H1 (cell line): ENCODE results near the gene GNS. TPM values are rescaled to one million over a fixed set of nuclear protein-coding genes. Genes with fewer than 3 reads are reported as not detected.

Experiments used
- CTCF ChIA-PET: fragments of 300-600 bp; sonication (Branson Sonifier 250); formaldehyde crosslinking; loops from one replicate; lab custom pipeline; 2021; ENCODE audit not compliant: partially characterized antibody; lab: Charles Lee
- POLR2A ChIA-PET: fragments of 300-600 bp; sonication (Branson Sonifier 250); formaldehyde crosslinking; loops from one replicate; lab custom pipeline; 2021; ENCODE audit warnings: inconsistent platforms; ENCODE audit not compliant: partially characterized antibody; lab: Charles Lee
- DNase-seq, 2 experiments: peaks; one replicate each; pipeline versions ENCODE4 v3.0.0 to v3.0.0-alpha.2; 2010 to 2022; ENCODE audit warnings: low spot score in 2 of 2, low read depth in 1 of 2, mixed read lengths in 1 of 2
- FAIRE-seq: peaks from 2 replicates; lab custom pipeline; 2011; peaks lifted over from hg19 to GRCh38; lab: Jason Lieb, UNC
- H2AFZ ChIP-seq: 2 replicates; pipeline ENCODE4 v1.8.1; 2012; ENCODE audit warnings: low read length, inconsistent platforms
- H2AK5ac ChIP-seq: 2 replicates; pipeline ENCODE4 v1.6.1; 2013; ENCODE audit warnings: low read depth, low read length
- H2BK120ac ChIP-seq: replicated peaks from 2 replicates; pipeline ENCODE3; 2013; ENCODE audit warnings: low read depth, low read length, inconsistent platforms
- H2BK12ac ChIP-seq: 2 replicates; pipeline ENCODE4 v1.6.1; 2013; ENCODE audit warnings: low read depth, low read length
- H2BK15ac ChIP-seq: 2 replicates; pipeline ENCODE4 v1.6.1; 2013; ENCODE audit warnings: low read length
- H2BK20ac ChIP-seq: 2 replicates; pipeline ENCODE4 v1.6.1; 2013; ENCODE audit warnings: low read length
- H2BK5ac ChIP-seq: 2 replicates; pipeline ENCODE4 v1.6.1; 2013; ENCODE audit warnings: low read depth, low read length
- H3K14ac ChIP-seq: 2 replicates; pipeline ENCODE4 v1.6.1; 2013; ENCODE audit warnings: inconsistent platforms; ENCODE audit not compliant: insufficient read length
- H3K18ac ChIP-seq: 2 replicates; pipeline ENCODE4 v1.6.1; 2013; ENCODE audit warnings: low read length; ENCODE audit errors: extremely low read depth
- H3K23ac ChIP-seq: 2 replicates; pipeline ENCODE4 v1.6.1; 2013; ENCODE audit warnings: inconsistent platforms; ENCODE audit not compliant: insufficient read length
- H3K23me2 ChIP-seq: 2 replicates; pipeline ENCODE4 v1.6.1; 2013; ENCODE audit warnings: low read depth, low read length
- H3K27ac ChIP-seq: 2 replicates; pipeline ENCODE4 v1.6.1; 2011; ENCODE audit warnings: low read depth, low read length, inconsistent platforms
- H3K27me3 ChIP-seq, 4 experiments: replicated peaks in 1 of 4; 1 replicate in 1 of 4; 2 replicates in 3 of 4; pipeline versions ENCODE4 v1.6.1 to v1.8.1; 2011 to 2013; ENCODE audit warnings: low read length in 3 of 4, mild to moderate bottlenecking in 3 of 4, inconsistent platforms in 2 of 4, mixed read lengths in 2 of 4, moderate library complexity in 1 of 4; ENCODE audit not compliant: control insufficient read depth in 3 of 4, insufficient read depth in 3 of 4; ENCODE audit errors: extremely low read depth in 1 of 4
- H3K36me3 ChIP-seq, 4 experiments: 2 replicates each; pipeline versions ENCODE4 v1.6.1 to v1.8.1; 2011 to 2013; ENCODE audit warnings: mild to moderate bottlenecking in 4 of 4, low read length in 3 of 4, moderate library complexity in 2 of 4, control low read depth in 1 of 4, inconsistent platforms in 1 of 4; ENCODE audit not compliant: insufficient read depth in 4 of 4, control insufficient read depth in 2 of 4
- H3K4ac ChIP-seq: replicated peaks from 2 replicates; pipeline ENCODE3; 2013; ENCODE audit warnings: low read length, low read depth, mixed read lengths, inconsistent platforms; ENCODE audit not compliant: insufficient read length
- H3K4me1 ChIP-seq, 4 experiments: replicated peaks in 1 of 4; 1 replicate in 1 of 4; 2 replicates in 3 of 4; pipeline versions ENCODE4 v1.6.1 to v1.8.1; 2011 to 2013; ENCODE audit warnings: low read length in 3 of 4, inconsistent platforms in 2 of 4, mixed read lengths in 1 of 4; ENCODE audit not compliant: insufficient read depth in 4 of 4, control insufficient read depth in 3 of 4
- H3K4me2 ChIP-seq, 2 experiments: 2 replicates each; pipeline versions ENCODE4 v1.6.1 to v1.8.1; 2011 to 2013; ENCODE audit warnings: low read depth in 2 of 2, low read length in 2 of 2, control low read depth in 1 of 2, inconsistent platforms in 1 of 2, mild to moderate bottlenecking in 1 of 2; ENCODE audit not compliant: insufficient read depth in 1 of 2
- H3K4me3 ChIP-seq, 4 experiments: fragments of 200-600, 300-600 bp in 1 of 4; sonication (generic), shearing (Covaris generic), sonication (Bioruptor Twin) in 1 of 4; 2 replicates each; pipeline versions ENCODE4 v1.5.1 to v1.8.1; 2011 to 2016; ENCODE audit warnings: low read length in 4 of 4, low read depth in 3 of 4, control low read depth in 2 of 4, inconsistent platforms in 2 of 4, mild to moderate bottlenecking in 2 of 4, mixed read lengths in 1 of 4, moderate library complexity in 1 of 4; ENCODE audit not compliant: insufficient read depth in 2 of 4; ENCODE audit errors: extremely low read depth in 1 of 4
- H3K56ac ChIP-seq: replicated peaks from 2 replicates; pipeline ENCODE3; 2013; ENCODE audit warnings: low read depth, mild to moderate bottlenecking, mixed read lengths, low read length, inconsistent platforms; ENCODE audit not compliant: insufficient read length
- H3K79me1 ChIP-seq: 2 replicates; pipeline ENCODE4 v1.6.1; 2013; ENCODE audit warnings: low read depth, low read length, control low read depth
- H3K79me2 ChIP-seq, 2 experiments: 2 replicates each; pipeline versions ENCODE4 v1.6.1 to v1.8.1; 2012 to 2013; ENCODE audit warnings: low read length in 2 of 2, mild to moderate bottlenecking in 2 of 2, inconsistent platforms in 1 of 2; ENCODE audit not compliant: insufficient read depth in 2 of 2, control insufficient read depth in 1 of 2
- H3K9ac ChIP-seq, 4 experiments: replicated peaks in 1 of 4; 1 replicate in 1 of 4; 2 replicates in 3 of 4; pipeline versions ENCODE4 v1.6.1 to v1.8.1; 2011 to 2013; ENCODE audit warnings: low read depth in 3 of 4, low read length in 3 of 4, control low read depth in 2 of 4, mild to moderate bottlenecking in 2 of 4, moderate library complexity in 2 of 4, inconsistent platforms in 1 of 4; ENCODE audit errors: extremely low read depth in 1 of 4
- H3K9me3 ChIP-seq, 2 experiments: 2 replicates each; pipeline versions ENCODE4 v1.6.1 to v1.8.1; 2012 to 2013; ENCODE audit warnings: mild to moderate bottlenecking in 2 of 2, moderate library complexity in 2 of 2, control low read depth in 1 of 2, inconsistent platforms in 1 of 2, low read depth in 1 of 2, low read length in 1 of 2, mixed read lengths in 1 of 2; ENCODE audit not compliant: insufficient read depth in 2 of 2
- H4K20me1 ChIP-seq, 2 experiments: replicated peaks in 1 of 2; 2 replicates each; pipeline versions ENCODE3 to v1.8.1; 2011 to 2013; ENCODE audit warnings: inconsistent platforms in 2 of 2, low read length in 2 of 2, mild to moderate bottlenecking in 1 of 2; ENCODE audit not compliant: insufficient read depth in 2 of 2, control insufficient read depth in 1 of 2
- H4K5ac ChIP-seq: 2 replicates; pipeline ENCODE4 v1.6.1; 2013; ENCODE audit warnings: low read length, low read depth, mixed read lengths, inconsistent platforms; ENCODE audit not compliant: insufficient read length
- H4K8ac ChIP-seq: 2 replicates; pipeline ENCODE4 v1.8.0; 2013; ENCODE audit warnings: mild to moderate bottlenecking, moderate library complexity, low read length, inconsistent platforms; ENCODE audit not compliant: insufficient read depth; ENCODE audit errors: extremely low read depth
- H4K91ac ChIP-seq: replicated peaks from 2 replicates; pipeline ENCODE3; 2013; ENCODE audit warnings: low read length, mixed read lengths, inconsistent platforms; ENCODE audit not compliant: insufficient read length
- CBX5 ChIP-seq: fragments of 300-800, 300-1000 bp; sonication (generic); IDR thresholded peaks from 2 replicates; pipeline ENCODE4 v1.7.1; 2016; ENCODE audit warnings: antibody characterized with exemption, low read length, low read depth
- CEBPB ChIP-seq: IDR thresholded peaks from 2 replicates; pipeline ENCODE4 v1.6.1; 2012; ENCODE audit warnings: low read depth, low read length
- CHD1 ChIP-seq: IDR thresholded peaks from 2 replicates; pipeline ENCODE4 v1.6.1; 2012; ENCODE audit warnings: low read depth, low read length, improper control_type of control experiment
- CTBP2 ChIP-seq: IDR thresholded peaks from 2 replicates; pipeline ENCODE4 v1.7.0; 2011; ENCODE audit warnings: borderline replicate concordance, mild to moderate bottlenecking, moderate library complexity, mixed read lengths, low read length; ENCODE audit not compliant: insufficient read depth, insufficient read length
- CTCF ChIP-seq, 3 experiments: IDR thresholded peaks; 1 replicate in 2 of 3; 2 replicates in 1 of 3; pipeline versions ENCODE4 v1.5.1 to v1.6.1; 2011; ENCODE audit warnings: low read length in 3 of 3, mild to moderate bottlenecking in 3 of 3, inconsistent platforms in 2 of 3, low read depth in 1 of 3, moderate library complexity in 1 of 3; ENCODE audit not compliant: insufficient read depth in 1 of 3; ENCODE audit errors: control extremely low read depth in 1 of 3
- EZH2 ChIP-seq: fragments of 200-600 bp; sonication (generic); IDR thresholded peaks from 2 replicates; pipeline ENCODE4 v1.7.1; 2012; ENCODE audit warnings: low read depth, mild to moderate bottlenecking, moderate library complexity, low read length, inconsistent platforms; ENCODE audit not compliant: severe bottlenecking
- KDM5A ChIP-seq: fragments of 200-600 bp; IDR thresholded peaks from 2 replicates; pipeline ENCODE4 v1.7.1; 2012; ENCODE audit warnings: mild to moderate bottlenecking, low read length, inconsistent platforms, mixed read lengths
- RNF2 ChIP-seq: fragments of 200-900, 300-1000 bp; sonication (generic); IDR thresholded peaks from 2 replicates; pipeline ENCODE4 v1.7.1; 2016; ENCODE audit warnings: borderline replicate concordance, low read depth, mild to moderate bottlenecking, antibody characterized with exemption, low read length; ENCODE audit not compliant: poor library complexity, severe bottlenecking; ENCODE audit errors: missing control alignments
- SUZ12 ChIP-seq: fragments of 200-600 bp; sonication (generic); IDR thresholded peaks from 2 replicates; pipeline ENCODE4 v1.6.1; 2012; ENCODE audit warnings: mild to moderate bottlenecking, inconsistent platforms, low read length, moderate library complexity, mixed read lengths
- WGBS, 2 experiments: shearing (Covaris generic) in 1 of 2; methylation state at CpG; one replicate each; pipeline versions ENCODE4 v1.1.6 to v1.1.7; 2013 to 2015; ENCODE audit warnings: low lambda C conversion rate in 2 of 2, mixed read lengths in 2 of 2, inconsistent platforms in 1 of 2, low coverage in 1 of 2, missing lambda C conversion rate in 1 of 2; ENCODE audit not compliant: insufficient replicate concordance in 2 of 2, insufficient coverage in 1 of 2, insufficient read length in 1 of 2; ENCODE audit errors: extremely low coverage in 1 of 2, missing lambda C conversion rate in 1 of 2; 5-methylcytosine and 5-hydroxymethylcytosine counted together
- polyA plus RNA-seq, 7 experiments: library from polyadenylated mRNA; depleted of rRNA in 3 of 7; stranded (reverse) in 5 of 7; unstranded in 2 of 7; fragments of >200 nt in 5 of 7; fragments of 200-250 nt in 2 of 7; gene quantifications; 1 replicate in 5 of 7; 2 replicates in 1 of 7; 4 replicates in 1 of 7; pipeline versions ENCODE4 v1.2.1 to v1.2.3, GENCODE V29; 2011 to 2013; ENCODE audit warnings: missing spikeins in 2 of 7, mixed read lengths in 2 of 7
- total RNA-seq: library from RNA; stranded (reverse); fragmentation: NEBNext Ultra II Directional; extraction: Animal tissue kit (Norgen Biotek cat#: 25700); gene quantifications from 2 replicates; pipeline ENCODE4 v1.2.1, GENCODE V29; 2021

GNS gene
- total and polyA plus RNA-seq, 2 of the 8 experiments (the other 6 are each of a cell fraction or from before 2014, with no cell fraction given): 16.0 to 28.5 TPM

DNA sequence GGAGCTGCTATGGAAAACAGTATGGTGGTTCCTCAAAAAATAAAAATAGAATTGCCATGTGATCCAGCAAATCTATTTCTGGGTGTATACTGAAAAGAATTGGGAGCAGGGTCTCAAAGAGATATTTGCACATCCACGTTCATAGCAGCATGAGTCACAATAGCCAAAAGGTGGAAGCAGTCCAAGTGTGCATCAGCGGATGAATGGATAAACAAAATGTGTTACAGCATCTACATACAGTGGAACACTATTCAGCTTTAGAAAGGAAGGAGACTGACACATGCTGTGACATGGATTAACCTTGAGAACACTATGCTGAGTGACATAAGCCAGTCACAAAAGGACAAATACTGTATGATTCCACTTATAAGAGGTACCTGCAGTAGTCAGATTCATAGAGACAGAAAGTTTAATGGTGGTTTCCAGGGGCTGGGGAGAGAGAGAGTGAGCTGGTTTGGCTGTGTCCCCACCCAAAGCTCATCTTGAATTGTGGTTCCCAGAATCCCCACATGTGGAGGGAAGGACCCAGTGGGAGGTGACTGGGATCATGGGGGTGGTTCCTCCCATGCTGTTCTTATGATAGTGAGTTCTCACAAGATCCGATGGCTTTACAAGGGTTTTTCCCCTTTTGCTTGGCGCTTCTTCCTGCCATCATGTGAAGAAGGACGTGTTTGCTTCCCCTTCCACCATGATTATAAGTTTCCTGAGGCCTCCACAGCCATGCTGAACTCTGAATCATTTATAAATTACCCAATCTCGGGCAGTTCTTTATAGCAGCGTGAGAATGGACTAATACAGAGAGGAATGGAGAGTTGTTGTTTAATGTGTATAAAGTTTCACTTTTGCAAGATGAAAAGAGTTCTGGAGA is 47.6 kb upstream of the GNS start:
- Histone ChIP-seq H3K36me3 (no peaks in the 10 kb centered on the region), H3K56ac (no peak overlapping the region), H4K8ac (no peak overlapping the region), H3K4me1 (no peaks in the 10 kb centered on the region), H2BK5ac (no peak overlapping the region), H2AK5ac (no peak overlapping the region), H3K79me2 (no peaks in the 10 kb centered on the region), H2BK15ac (no peak overlapping the region), H3K27me3 (peaks cover 0 to 1% (median 0%) of the 10 kb centered on the region in 4 experiments; a peak in 1 of 7 replicates), H4K20me1 (no peaks in the 10 kb centered on the region), H3K4me3 (no peak overlapping the region), H4K91ac (no peak overlapping the region), H2AFZ (no peak overlapping the region), H3K23ac (no peak overlapping the region), H4K5ac (no peak overlapping the region), H3K9ac (no peak overlapping the region), H3K14ac (no peak overlapping the region), H2BK12ac (no peak overlapping the region), H3K27ac (no peak overlapping the region), H3K79me1 (no peaks in the 10 kb centered on the region), H3K4me2 (no peak overlapping the region), H3K4ac (no peak overlapping the region), H3K23me2 (no peaks in the 10 kb centered on the region), H2BK20ac (no peak overlapping the region), H3K18ac (no peak overlapping the region), H3K9me3 (no peaks in the 10 kb centered on the region), H2BK120ac (no peak overlapping the region)
- DNase-seq: no peak
- WGBS, 2 experiments: 89% methylated on average over 7 of the region's 7 CpGs; no CpG with 5 or more reads in 1 of the 2 experiments
- ChIA-PET CTCF (interaction anchor here (0.9 to 3.6 kb wide), 6 partner anchors 11 to 315 kb away, joined by 3 to 25 read pairs (median 4); no protein-coding TSS in a partner anchor), POLR2A (no interaction called here)
- no peak for FAIRE-seq
- TF ChIP-seq RNF2: no peak
- no peak for TF ChIP-seq SUZ12
- TF ChIP-seq EZH2: no peak
- TF ChIP-seq CBX5: no peak
- no peak for TF ChIP-seq CTCF (IDR thresholded peaks at IDR 0.05; ENCODE audit: control extremely low read depth in 1 of 3, insufficient read depth in 1 of 3, low read depth in 1 of 3, low read length in 3 of 3)
- no peak for TF ChIP-seq CEBPB
- TF ChIP-seq CHD1: no peak
- TF ChIP-seq KDM5A: no peak
- TF ChIP-seq CTBP2: no peak
